Renal cortex interstitium (tissue), 11 donors: ENCODE measurements around the gene KHSRP. TPM values are rescaled to one million over a fixed set of nuclear protein-coding genes. Genes with fewer than 3 reads are reported as not detected.

Source experiments
- DNase-seq, 11 donors: peaks; one replicate each; pipeline ENCODE4 v3.0.0-alpha.2; 2013; ENCODE audit warnings: low read depth in 9 of 11, low spot score in 4 of 11; ENCODE audit errors: extremely low read depth in 1 of 11
- polyA plus RNA-seq, 3 donors: library from polyadenylated mRNA; unstranded; fragments of 120-200 nt; gene quantifications; one replicate each; pipeline ENCODE4 v1.2.1, GENCODE V29; 2013; ENCODE audit not compliant: insufficient read length in 3 of 3

The KHSRP gene
- polyA plus RNA-seq, 3 donors, result 273 to 347 (median 314) TPM

GRCh38 chr19:6375411-6376010 is 49.1 kb downstream of the KHSRP start, which contains the start of gene PSPN:
TSS of gene PSPN (minus strand) at chr19:6375933. CDS start at chr19:6375849, 84 bp downstream.
- no peak for DNase-seq

GRCh38 chr19:6374711-6375410 is 49.8 kb downstream of the KHSRP start:
- DNase-seq, result no peak

GRCh38 chr19:6374161-6374709 is 50.4 kb downstream of the KHSRP start:
- DNase-seq, result no peak

GRCh38 chr19:6373813-6374108 is 50.9 kb downstream of the KHSRP start:
- DNase-seq, result no peak

- DNase-seq, result peak; percentile 88 to 98 (median 95)
These were observed 51.4 kb downstream of the KHSRP start for GRCh38 chr19:6373096-6373812.

GRCh38 chr19:6372594-6373095 is 52.0 kb downstream of the KHSRP start, which contains the start of gene ALKBH7:
TSS of gene ALKBH7 (plus strand) at chr19:6372794. CDS start at chr19:6372821, 27 bp downstream.
- DNase-seq, result peak; percentile 99 to 100 (median 100)

GRCh38 chr19:6364353-6364752 is 60.3 kb downstream of the KHSRP start:
- no peak for DNase-seq

Other genes with a start within 250 kb of the KHSRP start
- gene MLLT1, start 144.8 kb downstream of the KHSRP start, polyA plus RNA-seq, result 100 to 1,000 TPM in 2 of 3 donors, 10 to 100 TPM in 1; 70.2 to 116 (median 102) TPM
- gene ACER1, start 91.2 kb downstream of the KHSRP start, polyA plus RNA-seq, result under 1 TPM in 2 of 3 donors, not detected in 1; 0.17 to 0.23 TPM
- 10 to 100 TPM; 53.5 to 71.0 (median 63.9) TPM for gene CLPP, start 63.3 kb downstream of the KHSRP start, polyA plus RNA-seq
- 10 to 100 TPM; 35.2 to 72.2 (median 70.4) TPM for gene ALKBH7, start 52.0 kb downstream of the KHSRP start, polyA plus RNA-seq
- 1 to 10 TPM; 2.7 to 2.9 (median 2.8) TPM for gene PSPN, start 48.9 kb downstream of the KHSRP start, polyA plus RNA-seq
- 100 to 1,000 TPM in 1 of 3 donors, 10 to 100 TPM in 2; 80.3 to 103 (median 100.0) TPM for gene GTF2F1, start 31.6 kb downstream of the KHSRP start, polyA plus RNA-seq
- gene SLC25A41, start 9.0 kb upstream of the KHSRP start, polyA plus RNA-seq, result 1 to 10 TPM in 2 of 3 donors, under 1 TPM in 1; 0.50 to 2.0 (median 1.6) TPM
- gene SLC25A23, start 35.0 kb upstream of the KHSRP start, polyA plus RNA-seq, result 10 to 100 TPM; 63.5 to 77.5 (median 70.3) TPM
- gene CRB3, start 39.5 kb upstream of the KHSRP start, polyA plus RNA-seq, result 10 to 100 TPM; 21.7 to 41.8 (median 32.0) TPM
- gene DENND1C, start 57.0 kb upstream of the KHSRP start, polyA plus RNA-seq, result 10 to 100 TPM; 37.1 to 40.5 (median 40.0) TPM
- 10 to 100 TPM; 29.5 to 34.2 (median 31.4) TPM for gene TUBB4A, start 77.5 kb upstream of the KHSRP start, polyA plus RNA-seq
- gene TNFSF9, start 106.2 kb upstream of the KHSRP start, polyA plus RNA-seq, result under 1 TPM; 0.26 to 0.42 (median 0.36) TPM
- under 1 TPM in 1 of 3 donors, not detected in 2; 0.19 TPM for gene CD70, start 166.3 kb upstream of the KHSRP start, polyA plus RNA-seq
- gene TNFSF14, start 245.3 kb upstream of the KHSRP start, polyA plus RNA-seq, result under 1 TPM in 2 of 3 donors, not detected in 1; 0.04 to 0.06 TPM